HG02943 (cell line): ENCODE results near the gene ALPI.
"Not testable (repeated sequence)": the region's sequence is repeated elsewhere in the genome, so short reads cannot be mapped to it uniquely, and the experiment has no call there.

ENCODE experiments used
- ATAC-seq: cut with Tn5 transposase; IDR thresholded peaks from one replicate; pipeline ENCODE4 v1.9.1; 2021; ENCODE audit warnings: mild to moderate bottlenecking, low read depth, moderate library complexity; ENCODE audit not compliant: unreplicated experiment

The ALPI gene

DNA sequence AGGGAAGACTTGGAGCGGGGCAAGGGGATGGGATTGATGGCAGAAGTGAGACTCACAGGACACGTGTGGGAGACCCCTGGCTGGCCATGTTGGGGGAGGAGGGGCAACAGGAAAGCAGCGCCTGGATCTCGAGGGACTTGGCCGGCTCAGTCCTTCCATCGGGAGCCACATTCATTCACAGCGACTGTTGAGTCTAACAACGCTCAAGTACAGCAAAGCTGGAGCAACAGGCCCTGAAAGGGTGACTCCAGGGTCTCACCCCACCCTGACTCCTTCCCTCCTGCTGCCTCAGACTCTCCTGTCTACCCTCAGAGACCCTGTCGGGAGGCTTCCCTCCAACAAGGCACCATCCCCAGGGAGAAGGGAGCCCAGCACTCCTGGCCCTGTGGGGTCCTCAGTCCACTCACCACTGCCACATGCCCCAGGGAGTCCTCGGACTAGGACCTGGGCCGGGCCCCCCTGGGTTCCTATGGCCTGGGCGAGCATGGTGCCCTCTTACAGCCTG lies 14.8 kb upstream of the ALPI start:
- ATAC-seq, result no peak

DNA sequence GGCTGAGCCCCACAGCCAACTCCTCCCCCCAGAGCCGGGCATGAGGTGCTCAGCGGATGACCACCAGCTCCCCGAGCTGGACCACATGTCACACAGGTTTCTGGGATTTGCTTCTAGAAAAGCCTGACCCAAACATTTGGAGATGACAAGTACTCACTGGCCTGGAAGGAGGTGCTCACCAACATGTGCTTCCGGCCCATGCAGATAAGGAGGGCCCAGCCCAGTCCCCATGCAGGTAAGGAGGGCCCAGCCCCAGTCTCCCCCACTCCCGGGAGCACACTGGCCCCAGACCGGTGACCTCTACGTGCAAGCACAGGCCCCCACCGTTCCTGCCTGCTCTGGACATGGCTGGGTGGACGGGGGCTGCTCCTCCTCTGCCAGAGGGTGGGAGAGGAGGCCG lies 14.0 kb upstream of the ALPI start:
- ATAC-seq, result not testable (repeated sequence)

DNA sequence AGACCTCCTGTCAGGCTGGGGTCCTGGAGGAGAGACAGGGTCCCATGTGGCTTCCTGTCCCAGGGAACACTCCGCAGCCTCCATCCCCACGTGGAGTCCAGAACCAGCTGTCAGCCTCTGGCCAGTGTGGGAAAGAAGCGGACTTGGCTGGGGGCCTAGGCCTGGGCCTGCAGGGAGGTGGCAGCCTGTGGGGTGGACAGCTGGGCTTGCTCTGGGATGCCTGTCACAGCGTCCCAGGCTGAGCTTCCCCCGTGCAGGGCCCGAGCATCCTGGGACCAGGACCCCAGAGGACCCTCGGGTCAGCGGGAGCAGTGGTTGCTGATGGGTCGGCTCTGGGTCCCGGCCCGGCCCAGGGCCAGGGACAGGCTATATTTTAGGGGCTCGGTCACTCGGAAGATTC lies 13.5 kb upstream of the ALPI start:
- not testable (repeated sequence) for ATAC-seq

DNA sequence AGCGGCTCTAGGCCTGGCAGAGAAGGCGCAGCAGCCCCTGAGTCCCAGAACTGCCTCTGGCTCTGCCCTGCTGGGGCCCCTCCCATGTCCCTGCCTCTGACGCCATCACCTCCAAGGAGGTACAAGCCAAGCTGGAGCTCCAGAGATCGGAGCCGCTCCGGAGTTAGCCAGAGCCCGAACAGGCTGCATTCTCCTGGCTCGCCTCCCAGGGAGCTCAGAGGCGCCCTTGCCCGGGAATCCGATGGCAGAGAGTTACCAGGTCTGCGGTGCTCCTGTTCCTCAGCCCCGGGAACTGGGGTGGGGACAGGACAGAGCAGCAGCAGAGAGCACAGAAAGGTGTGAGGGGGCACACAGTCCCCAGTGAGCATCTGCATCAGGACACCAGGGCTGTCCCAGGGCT lies 12.9 kb upstream of the ALPI start:
- not testable (repeated sequence) for ATAC-seq

DNA sequence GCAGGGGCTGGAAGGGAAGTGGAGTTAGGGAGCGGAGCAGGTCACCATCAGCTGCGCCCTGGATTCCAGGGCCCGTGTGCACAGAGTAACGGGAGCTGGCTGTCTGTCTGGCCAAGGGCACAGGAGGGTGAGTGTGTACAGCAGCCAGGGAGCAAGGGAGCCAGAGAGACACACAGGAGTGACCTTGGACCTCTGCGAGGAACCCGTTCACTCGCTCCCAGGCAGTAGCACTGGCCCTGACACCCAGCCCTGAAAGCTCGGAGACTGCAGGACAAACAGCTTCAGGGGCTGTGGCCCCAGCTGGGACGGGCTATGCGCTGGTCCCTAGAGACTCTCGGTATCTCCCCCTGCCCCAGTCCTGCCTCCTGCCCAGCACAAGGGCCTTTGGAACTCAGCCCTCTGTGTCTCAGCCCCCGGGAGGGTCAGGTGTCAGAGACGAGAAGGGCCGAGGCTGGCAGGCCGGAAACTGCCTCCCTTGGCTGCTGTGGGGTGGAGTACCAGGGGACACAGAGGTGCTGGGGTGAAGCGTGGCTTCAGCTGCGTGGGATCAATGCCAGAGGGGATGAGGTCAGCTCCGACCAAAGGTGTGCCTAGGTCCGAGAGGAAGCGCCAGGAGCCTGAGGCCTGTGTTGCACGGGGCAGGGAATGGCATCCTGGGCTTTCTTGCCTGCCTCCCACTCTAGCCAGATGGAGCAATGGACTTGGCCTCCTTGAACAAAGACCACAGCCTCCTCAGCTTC lies 12.1 kb upstream of the ALPI start:
- not testable (repeated sequence) for ATAC-seq

DNA sequence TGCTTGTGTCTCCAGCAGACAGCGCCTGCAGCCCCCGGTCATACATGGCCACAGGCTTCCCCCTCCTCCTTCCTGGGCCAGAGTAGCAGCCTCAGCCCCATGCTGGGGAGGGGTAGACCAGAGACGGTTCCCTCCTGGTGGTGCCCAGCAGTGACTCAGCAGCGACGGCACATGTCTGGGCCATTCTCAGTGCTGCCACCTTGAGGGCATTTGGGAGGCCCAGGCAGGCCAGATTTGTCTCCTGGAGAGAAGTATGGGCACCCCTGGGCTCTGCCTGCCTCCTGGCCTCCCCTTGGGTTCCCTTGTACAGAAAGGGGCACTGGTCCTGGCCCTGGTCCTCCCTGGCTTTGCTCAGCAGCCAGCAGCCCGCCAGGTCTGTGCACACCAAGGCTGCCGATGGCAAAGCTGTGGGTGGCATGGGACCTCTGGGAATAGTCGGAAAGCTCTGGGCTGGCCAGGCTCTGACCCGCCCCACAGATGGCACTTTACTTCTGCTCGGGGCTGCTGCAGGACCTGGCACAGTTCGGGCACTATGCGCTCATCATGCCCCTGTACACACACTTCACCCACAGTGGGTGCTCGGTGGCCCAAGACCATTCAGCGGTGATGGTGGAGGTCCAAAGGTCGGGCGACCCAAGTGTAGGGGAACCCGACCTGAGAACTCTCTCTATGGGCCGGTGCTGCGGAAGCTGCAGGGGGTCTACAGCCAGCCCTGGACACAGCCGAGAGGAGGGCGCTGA lies 11.4 kb upstream of the ALPI start:
- no peak for ATAC-seq

DNA sequence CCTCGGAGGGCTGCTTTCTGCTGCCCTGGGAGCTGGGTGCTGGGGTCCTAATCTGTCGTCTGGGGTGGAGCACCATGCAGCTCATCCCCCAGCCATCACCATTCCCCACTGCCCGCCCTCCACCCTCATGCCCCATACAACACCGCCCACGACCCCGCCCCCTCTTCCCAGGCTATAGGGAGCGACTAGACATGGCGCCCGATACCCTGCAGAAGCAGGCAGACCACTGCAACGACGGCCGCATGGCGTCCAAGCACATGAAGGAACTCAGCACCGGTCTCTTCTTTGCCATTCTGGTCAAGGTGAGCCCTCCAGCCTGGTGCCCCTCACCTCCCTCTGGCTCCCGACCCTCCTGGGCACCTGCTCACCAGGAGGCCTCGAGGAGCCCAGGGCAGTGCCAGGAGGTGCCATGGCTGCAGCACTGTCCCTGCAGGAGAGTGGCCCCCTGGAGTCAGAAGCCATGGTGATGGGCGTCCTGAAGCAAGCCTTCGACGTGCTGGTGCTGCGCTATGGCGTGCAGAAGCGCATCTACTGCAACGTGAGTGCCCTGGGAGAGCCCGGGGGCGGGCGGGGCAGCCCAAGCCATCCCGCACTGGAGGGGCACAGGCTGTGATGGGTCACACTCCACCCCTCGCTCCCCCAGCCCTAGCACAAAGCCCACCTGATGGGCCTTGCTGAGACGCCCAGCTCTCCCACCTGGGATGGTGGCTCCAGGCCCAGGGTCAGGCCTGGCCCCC lies 10.6 kb upstream of the ALPI start:
- not testable (repeated sequence) for ATAC-seq

DNA sequence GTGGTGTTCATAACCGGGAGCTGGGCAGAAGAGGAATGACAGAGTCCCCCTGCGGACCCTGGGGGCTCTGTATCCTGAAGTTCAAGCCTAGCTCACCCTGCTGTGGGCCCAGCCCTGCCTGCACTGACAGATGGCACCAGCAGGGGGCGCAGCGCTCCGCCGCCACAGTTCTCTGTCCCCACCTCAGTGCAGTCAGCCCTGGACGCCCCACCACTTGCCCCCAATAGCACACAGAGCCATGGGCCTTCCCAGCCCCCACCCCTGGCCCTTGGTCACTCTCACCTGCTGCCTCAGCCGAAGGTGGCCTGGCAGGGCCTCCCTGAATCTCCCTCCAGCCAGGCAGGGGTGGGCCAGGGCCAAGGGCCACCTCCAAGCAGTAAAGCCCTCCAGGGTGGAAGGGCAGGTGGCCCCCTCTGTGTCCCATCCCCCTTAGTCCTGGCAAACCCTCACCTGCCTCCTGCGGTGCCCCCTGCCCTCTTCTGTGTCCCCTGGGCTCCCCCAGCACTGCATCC lies 9.6 kb upstream of the ALPI start:
- ATAC-seq, result not testable (repeated sequence)

DNA sequence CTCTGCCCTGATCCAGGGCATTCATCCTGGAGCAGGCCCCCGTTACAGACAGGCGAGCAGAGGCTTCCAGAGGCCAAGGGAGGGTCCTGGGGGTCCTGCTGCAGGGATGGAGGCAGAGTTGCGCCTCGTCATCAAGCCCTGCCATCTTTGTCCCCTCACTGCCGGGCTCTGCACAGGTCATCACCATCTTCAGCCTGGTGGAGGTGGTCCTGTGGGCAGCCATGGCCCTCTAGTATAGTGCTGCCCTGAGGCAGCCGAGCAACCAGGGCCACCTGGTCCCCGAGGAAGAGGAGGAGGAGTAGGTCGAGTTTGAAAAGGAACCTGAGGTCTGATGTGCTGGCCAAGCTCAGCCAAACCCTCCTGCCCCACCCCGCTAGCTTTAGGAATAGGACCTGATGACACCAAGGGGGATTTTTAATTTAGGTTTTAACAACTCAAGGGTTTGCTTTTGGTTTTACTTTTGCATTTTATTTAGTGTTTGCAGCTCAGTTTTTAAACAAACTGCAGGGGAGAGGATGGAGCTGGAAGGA lies 8.8 kb upstream of the ALPI start:
- ATAC-seq, result no peak

DNA sequence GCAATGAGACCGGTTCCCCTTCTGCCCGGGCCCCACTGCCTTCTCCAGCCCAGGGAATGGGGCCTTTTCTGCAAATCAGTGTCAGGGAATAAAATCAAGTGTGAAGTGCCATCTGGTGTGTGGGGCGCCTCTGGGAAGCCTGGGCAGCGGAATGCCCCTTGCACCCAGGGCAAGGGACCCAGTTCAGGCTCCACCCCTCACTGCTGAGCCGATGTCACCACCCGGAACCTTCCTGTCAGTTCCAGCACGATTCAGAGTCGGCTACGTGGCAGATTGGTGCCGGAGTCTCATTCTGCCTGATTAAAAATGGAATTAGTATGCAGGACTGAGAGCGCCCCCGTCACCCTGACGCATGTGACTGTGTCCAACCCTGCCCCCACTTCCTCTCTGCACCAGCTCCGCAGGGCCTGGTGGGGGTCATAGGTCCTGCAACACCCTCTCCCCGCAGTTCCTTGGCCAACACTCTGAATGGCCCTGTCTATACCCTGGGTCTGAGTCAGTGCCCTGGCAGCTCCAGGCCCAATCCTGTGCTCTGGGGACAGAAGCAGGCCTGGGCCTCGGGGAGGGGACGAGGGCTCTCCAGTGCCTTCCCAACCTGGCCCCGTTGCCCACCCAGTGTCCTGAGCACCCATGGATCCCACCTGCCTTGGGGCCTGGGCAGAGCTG lies 8.2 kb upstream of the ALPI start:
- no peak for ATAC-seq

DNA sequence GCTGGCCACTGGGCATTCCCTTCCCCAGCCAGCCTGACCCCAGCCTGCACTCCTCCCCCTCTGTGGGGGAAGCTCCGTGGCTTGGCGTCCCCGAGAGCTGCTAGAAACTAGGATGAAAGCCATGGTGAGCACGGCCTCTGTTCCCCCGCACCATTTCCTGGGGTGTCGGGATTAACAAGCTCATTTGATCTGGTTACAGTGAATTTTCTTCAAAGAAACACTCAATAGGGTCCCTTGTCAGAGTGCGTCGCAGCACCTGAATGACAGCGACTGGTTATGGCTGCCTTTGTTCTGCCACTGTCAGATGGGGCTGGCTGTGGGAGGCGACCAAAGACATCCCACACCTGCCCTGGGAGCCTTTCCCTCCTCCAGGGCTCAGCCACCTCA lies 7.7 kb upstream of the ALPI start:
- ATAC-seq, result no peak

DNA sequence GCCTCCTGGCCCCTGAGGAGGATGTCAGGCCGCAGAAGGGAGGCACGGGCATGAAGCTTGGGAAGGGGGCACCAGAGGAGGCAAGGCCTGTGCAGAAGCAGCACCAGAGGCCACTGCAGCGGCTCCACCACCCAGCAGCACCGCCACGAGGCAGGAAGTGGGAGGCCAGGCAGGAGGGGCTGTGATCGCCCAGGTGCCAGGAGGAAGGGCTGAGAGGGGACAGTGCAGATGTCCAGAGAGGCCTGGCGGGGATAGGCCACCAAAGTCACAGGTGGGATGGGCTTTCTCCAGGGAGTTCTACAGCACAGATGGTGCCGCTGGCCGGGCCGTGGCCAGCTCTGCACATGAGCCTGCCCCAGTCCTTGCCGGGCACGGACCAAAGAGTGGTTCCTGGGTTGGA lies 6.0 kb upstream of the ALPI start:
- no peak for ATAC-seq

DNA sequence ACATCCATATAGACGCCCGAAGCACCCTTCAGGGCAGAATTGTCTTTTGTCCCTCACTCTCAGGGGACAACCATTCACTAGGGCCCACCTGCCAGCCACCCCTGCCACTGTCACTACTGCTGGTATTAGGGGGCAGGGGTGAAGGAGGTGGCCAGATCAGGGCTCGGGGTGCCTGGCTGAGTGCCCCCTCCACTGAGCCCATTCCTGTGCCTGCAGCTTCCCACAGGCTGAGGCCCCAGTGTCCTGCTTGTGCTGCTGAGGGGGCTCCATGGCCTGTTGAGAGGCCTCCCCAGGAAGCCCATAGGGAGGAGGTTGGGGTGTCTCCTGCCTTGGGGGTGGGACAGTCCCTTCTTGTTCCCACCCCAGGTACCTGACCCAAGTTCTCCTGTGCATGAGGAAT lies 4.3 kb upstream of the ALPI start:
- ATAC-seq, result not testable (repeated sequence)

DNA sequence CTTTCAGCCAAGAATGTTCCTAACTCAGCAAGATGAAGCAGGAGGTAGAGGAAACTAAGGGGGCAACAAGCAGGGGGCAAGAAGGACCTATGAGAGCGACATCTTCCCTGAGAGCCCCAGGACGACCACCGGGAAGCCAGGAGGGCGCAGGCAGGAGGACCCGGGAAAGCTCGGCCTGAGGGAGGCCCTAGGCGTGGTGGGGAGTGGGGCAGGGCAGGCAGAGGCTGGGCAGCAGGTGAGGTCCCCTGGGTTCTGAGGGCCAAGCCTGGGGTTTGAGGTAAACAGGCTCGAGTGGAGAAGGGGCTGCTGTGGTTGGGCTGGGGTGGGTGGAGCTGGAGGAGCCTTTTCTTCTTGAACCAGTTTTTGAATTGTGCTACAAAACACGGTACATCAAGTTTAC lies 1.3 kb upstream of the ALPI start:
- no peak for ATAC-seq

DNA sequence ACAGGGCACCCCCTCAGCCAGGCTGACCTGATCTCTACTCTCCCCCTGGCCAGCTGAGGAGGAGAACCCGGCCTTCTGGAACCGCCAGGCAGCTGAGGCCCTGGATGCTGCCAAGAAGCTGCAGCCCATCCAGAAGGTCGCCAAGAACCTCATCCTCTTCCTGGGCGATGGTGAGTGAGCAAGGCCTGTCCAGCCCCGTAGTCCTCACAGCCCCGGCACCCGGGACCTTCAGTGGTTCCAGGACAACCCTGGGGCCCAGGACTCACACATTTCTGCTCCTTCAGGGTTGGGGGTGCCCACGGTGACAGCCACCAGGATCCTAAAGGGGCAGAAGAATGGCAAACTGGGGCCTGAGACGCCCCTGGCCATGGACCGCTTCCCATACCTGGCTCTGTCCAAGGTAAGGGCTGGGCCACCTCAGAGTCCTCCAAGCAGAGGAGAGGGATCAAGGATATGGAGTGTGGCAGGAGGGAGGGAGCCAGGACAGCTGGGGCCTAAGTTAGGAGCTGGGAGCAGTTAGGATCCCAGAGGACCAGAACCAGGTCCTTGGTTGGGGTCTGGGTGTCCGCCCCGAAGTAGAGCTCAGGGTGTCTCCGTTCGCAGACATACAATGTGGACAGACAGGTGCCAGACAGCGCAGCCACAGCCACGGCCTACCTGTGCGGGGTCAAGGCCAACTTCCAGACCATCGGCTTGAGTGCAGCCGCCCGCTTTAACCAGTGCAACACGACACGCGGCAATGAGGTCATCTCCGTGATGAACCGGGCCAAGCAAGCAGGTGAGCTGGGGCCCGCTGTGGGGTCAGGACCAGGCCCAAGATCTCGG lies 555 bp downstream of the ALPI start:
- no peak for ATAC-seq

DNA sequence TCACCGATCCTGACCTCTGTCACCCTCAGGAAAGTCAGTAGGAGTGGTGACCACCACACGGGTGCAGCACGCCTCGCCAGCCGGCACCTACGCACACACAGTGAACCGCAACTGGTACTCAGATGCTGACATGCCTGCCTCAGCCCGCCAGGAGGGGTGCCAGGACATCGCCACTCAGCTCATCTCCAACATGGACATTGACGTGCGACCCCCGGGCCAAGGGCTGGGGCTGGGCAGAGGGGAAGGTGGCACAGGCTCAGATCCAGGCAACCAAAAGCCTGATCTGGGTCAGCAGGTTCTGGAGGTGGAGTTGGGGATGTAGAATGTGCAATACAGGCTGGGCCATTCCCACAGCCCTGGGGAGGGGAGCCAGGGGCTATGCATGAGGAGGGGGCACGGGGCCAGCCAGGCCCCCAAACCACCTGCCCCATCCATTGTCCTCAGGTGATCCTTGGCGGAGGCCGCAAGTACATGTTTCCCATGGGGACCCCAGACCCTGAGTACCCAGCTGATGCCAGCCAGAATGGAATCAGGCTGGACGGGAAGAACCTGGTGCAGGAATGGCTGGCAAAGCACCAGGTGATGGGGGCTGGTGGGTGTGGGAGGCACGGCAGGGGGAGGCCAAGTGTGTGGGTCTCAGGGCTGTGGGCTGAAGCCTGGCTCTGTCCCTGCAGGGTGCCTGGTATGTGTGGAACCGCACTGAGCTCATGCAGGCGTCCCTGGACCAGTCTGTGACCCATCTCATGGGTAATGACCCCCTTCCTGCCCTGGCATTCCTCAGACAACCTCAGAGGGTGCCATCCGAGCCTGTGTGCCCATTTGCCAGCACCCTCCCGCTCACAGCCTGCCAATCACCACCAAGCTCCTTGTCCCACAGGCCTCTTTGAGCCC lies 1.4 kb downstream of the ALPI start:
- no peak for ATAC-seq

DNA sequence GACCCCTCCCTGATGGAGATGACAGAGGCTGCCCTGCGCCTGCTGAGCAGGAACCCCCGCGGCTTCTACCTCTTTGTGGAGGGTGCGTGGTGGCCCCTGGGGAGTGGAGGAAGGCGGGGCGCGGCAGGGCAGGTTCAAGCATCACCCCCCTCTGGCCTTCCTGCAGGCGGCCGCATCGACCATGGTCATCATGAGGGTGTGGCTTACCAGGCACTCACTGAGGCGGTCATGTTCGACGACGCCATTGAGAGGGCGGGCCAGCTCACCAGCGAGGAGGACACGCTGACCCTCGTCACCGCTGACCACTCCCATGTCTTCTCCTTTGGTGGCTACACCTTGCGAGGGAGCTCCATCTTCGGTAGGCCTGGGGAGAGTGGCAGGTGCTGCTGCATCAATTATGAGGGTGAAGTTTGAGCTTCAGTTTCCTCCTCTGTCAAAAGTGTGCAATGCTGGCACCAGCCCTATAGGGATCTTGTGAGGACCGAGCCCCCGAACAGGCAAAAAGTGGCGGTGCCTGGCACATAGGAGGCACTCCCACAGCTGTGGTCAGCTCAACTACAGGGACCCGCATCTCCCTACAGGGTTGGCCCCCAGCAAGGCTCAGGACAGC lies 2.2 kb downstream of the ALPI start:
- ATAC-seq, result no peak
